ENCODE data around the gene VPS35.

DNA sequence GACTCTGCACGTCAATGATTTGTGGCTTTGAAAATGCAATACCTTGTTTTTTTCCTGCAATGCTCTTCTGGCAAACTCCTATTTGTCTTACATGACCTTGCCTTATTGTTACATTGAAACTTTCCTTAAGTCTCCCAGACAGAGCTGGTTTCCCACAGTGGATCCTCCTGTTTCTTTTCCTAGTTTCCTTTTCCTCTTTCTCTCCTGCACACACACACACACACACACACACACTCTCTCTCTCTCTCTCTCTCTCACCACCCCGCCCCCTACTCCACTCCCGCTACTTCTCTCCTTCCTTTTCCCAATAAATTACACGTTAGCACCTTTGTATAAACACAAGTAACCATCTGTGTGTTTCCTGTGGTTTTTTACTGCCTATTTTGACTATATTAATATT lies 2.7 kb upstream of the VPS35 start:
- TF ChIP-seq POLR2A (IDR thresholded peaks at IDR 0.05; ENCODE audit: low read depth, low read length) (no peak), POLR2AphosphoS5 (IDR thresholded peaks at IDR 0.05; ENCODE audit: low read depth, low read length) (no peak), TAF1 (IDR thresholded peaks at IDR 0.05; ENCODE audit: borderline replicate concordance, low read depth, low read length) (no peak)
